GM18861 (cell line): Measurements from ENCODE around the gene UBE2C.

Experiments used
- ATAC-seq: cut with Tn5 transposase; IDR thresholded peaks from one replicate; pipeline ENCODE4 v1.9.1; 2021; ENCODE audit not compliant: unreplicated experiment

The UBE2C gene

GRCh38 chr20:45833030-45833882 is 20.8 kb downstream of the UBE2C start, which contains the start of gene SNX21:
Gene SNX21 (plus strand): TSS chr20:45833799. CDS start chr20:45833920, 121 bp downstream.
- no peak for ATAC-seq

- ATAC-seq: no peak
Measured at GRCh38 chr20:45833883-45834796, 21.7 kb downstream of the UBE2C start.

- ATAC-seq: no peak
Measured at GRCh38 chr20:45834797-45835161, 22.3 kb downstream of the UBE2C start.

- ATAC-seq: no peak
Measured at GRCh38 chr20:45835329-45835765, 22.9 kb downstream of the UBE2C start.

- ATAC-seq: no peak
Measured at GRCh38 chr20:45835825-45836224, 23.4 kb downstream of the UBE2C start.

GRCh38 chr20:45836841-45837240 is 24.4 kb downstream of the UBE2C start:
- ATAC-seq: no peak

GRCh38 chr20:45840700-45841198 is 28.3 kb downstream of the UBE2C start:
- no peak for ATAC-seq

- ATAC-seq: no peak
Measured at GRCh38 chr20:45841407-45842129, 29.1 kb downstream of the UBE2C start.

GRCh38 chr20:45842169-45842812 is 29.8 kb downstream of the UBE2C start:
- ATAC-seq: no peak

- no peak for ATAC-seq
Measured at GRCh38 chr20:45843506-45843905, 31.1 kb downstream of the UBE2C start.

- no peak for ATAC-seq
Measured at GRCh38 chr20:45845452-45845851, 33.0 kb downstream of the UBE2C start.

- ATAC-seq: no peak
Measured at GRCh38 chr20:45848421-45848820, 36.0 kb downstream of the UBE2C start.

- no peak for ATAC-seq
Measured at GRCh38 chr20:45848969-45849582, 36.6 kb downstream of the UBE2C start.

- ATAC-seq: no peak
Measured at GRCh38 chr20:45850238-45850637, 37.8 kb downstream of the UBE2C start.

GRCh38 chr20:45850926-45851325 is 38.5 kb downstream of the UBE2C start:
- ATAC-seq: no peak

- ATAC-seq: no peak
Measured at GRCh38 chr20:45851501-45851900, 39.1 kb downstream of the UBE2C start.

GRCh38 chr20:45852326-45852725 is 39.9 kb downstream of the UBE2C start:
- ATAC-seq: no peak

GRCh38 chr20:45853484-45853883 is 41.0 kb downstream of the UBE2C start:
- no peak for ATAC-seq

- ATAC-seq: peak; percentile 95
Measured at GRCh38 chr20:45857114-45857881, 44.9 kb downstream of the UBE2C start, which contains the start of the genes ACOT8 and ZSWIM3. Gene ACOT8 (minus strand): TSS chr20:45857392. CDS start chr20:45857315, 77 bp downstream. Gene ZSWIM3 (plus strand): TSS chr20:45857614. CDS start chr20:45857826, 212 bp downstream.
